Lung microvascular endothelial cell (primary cell): ENCODE data around the gene DNAH11. TPM values are rescaled to one million over a fixed set of nuclear protein-coding genes. Genes with fewer than 3 reads are reported as not detected.

ENCODE experiments used
- total RNA-seq: library from RNA; depleted of rRNA; stranded (reverse); fragments of >200 nt; gene quantifications from 2 replicates; pipeline ENCODE4 v1.2.1, GENCODE V29; 2014

Gene DNAH11
- total RNA-seq, 1 donor from 2014 or later = 0.20 TPM

Other genes starting within 250 kb of the DNAH11 start
- gene SP4, start 115.0 kb upstream of the DNAH11 start, total RNA-seq = 4.8 and 5.4 TPM in 2 replicates